ENCODE results near the gene LDLRAD4.

Gene LDLRAD4

GRCh38 chr18:13628211-13628610 is 409.7 kb downstream of the LDLRAD4 start:
- TF ChIP-seq REST (IDR thresholded peaks at IDR 0.05; ENCODE audit: low read depth) (no peak), ZBTB7A (IDR thresholded peaks at IDR 0.05; ENCODE audit: low read depth) (no peak), CEBPB (IDR thresholded peaks at IDR 0.05) (no peak), FOXM1 (IDR thresholded peaks at IDR 0.05; ENCODE audit: borderline replicate concordance, low read depth) (no peak), YY1 (IDR thresholded peaks at IDR 0.05; ENCODE audit: low read depth) (no peak), TEAD4 (IDR thresholded peaks at IDR 0.05) (no peak), RAD21 (IDR thresholded peaks at IDR 0.05; ENCODE audit: low read depth) (no peak), TCF12 (IDR thresholded peaks at IDR 0.05; ENCODE audit: low read depth) (no peak), MAX (IDR thresholded peaks at IDR 0.05) (no peak), TAF1 (IDR thresholded peaks at IDR 0.05; ENCODE audit: low read depth) (no peak), EP300 (IDR thresholded peaks at IDR 0.05; ENCODE audit: borderline replicate concordance) (no peak), NFIC (IDR thresholded peaks at IDR 0.05) (no peak), USF1 (IDR thresholded peaks at IDR 0.05) (no peak), EGR1 (IDR thresholded peaks at IDR 0.05) (no peak), CREB1 (IDR thresholded peaks at IDR 0.05; ENCODE audit: low read depth) (no peak)

- TF ChIP-seq ZBTB7A (IDR thresholded peaks at IDR 0.05; ENCODE audit: low read depth) (no peak), RAD21 (IDR thresholded peaks at IDR 0.05; ENCODE audit: low read depth) (peak; percentile 92), FOXM1 (IDR thresholded peaks at IDR 0.05; ENCODE audit: borderline replicate concordance, low read depth) (no peak), NFIC (IDR thresholded peaks at IDR 0.05) (no peak), EGR1 (IDR thresholded peaks at IDR 0.05) (no peak), TEAD4 (IDR thresholded peaks at IDR 0.05) (no peak), REST (IDR thresholded peaks at IDR 0.05; ENCODE audit: low read depth) (no peak)
Observed at GRCh38 chr18:13629841-13630715, 411.5 kb downstream of the LDLRAD4 start.

GRCh38 chr18:13630716-13631268 is 412.2 kb downstream of the LDLRAD4 start:
- TF ChIP-seq ZBTB7A (IDR thresholded peaks at IDR 0.05; ENCODE audit: low read depth) (no peak), FOXM1 (IDR thresholded peaks at IDR 0.05; ENCODE audit: borderline replicate concordance, low read depth) (no peak), CEBPB (IDR thresholded peaks at IDR 0.05) (no peak), RAD21 (IDR thresholded peaks at IDR 0.05; ENCODE audit: low read depth) (no peak), TEAD4 (IDR thresholded peaks at IDR 0.05) (no peak), TCF12 (IDR thresholded peaks at IDR 0.05; ENCODE audit: low read depth) (no peak), EGR1 (IDR thresholded peaks at IDR 0.05) (no peak), TAF1 (IDR thresholded peaks at IDR 0.05; ENCODE audit: low read depth) (no peak), REST (IDR thresholded peaks at IDR 0.05; ENCODE audit: low read depth) (no peak), USF1 (IDR thresholded peaks at IDR 0.05) (no peak), CREB1 (IDR thresholded peaks at IDR 0.05; ENCODE audit: low read depth) (no peak), EP300 (IDR thresholded peaks at IDR 0.05; ENCODE audit: borderline replicate concordance) (no peak), YY1 (IDR thresholded peaks at IDR 0.05; ENCODE audit: low read depth) (no peak), NFIC (IDR thresholded peaks at IDR 0.05) (no peak), MAX (IDR thresholded peaks at IDR 0.05) (no peak)

GRCh38 chr18:13633700-13634099 is 415.1 kb downstream of the LDLRAD4 start:
- no peak for TF ChIP-seq FOXM1 (IDR thresholded peaks at IDR 0.05; ENCODE audit: borderline replicate concordance, low read depth)
